GM21528 (cell line): ENCODE results near the gene SH2D2A.

Source experiments
- ATAC-seq: cut with Tn5 transposase; IDR thresholded peaks from one replicate; pipeline ENCODE4 v1.9.1; 2021; ENCODE audit warnings: mild to moderate bottlenecking, moderate library complexity; ENCODE audit not compliant: unreplicated experiment, low FRiP score

Gene SH2D2A

GRCh38 chr1:156828400-156829124 is 11.9 kb upstream of the SH2D2A start:
- ATAC-seq, result no peak

- ATAC-seq, result no peak
Observed at GRCh38 chr1:156826630-156827029, 10.0 kb upstream of the SH2D2A start.

- ATAC-seq, result no peak
Observed at GRCh38 chr1:156823210-156823790, 6.7 kb upstream of the SH2D2A start.

GRCh38 chr1:156822680-156823079 is 6.0 kb upstream of the SH2D2A start:
- ATAC-seq, result no peak

- ATAC-seq, result no peak
Observed at GRCh38 chr1:156821801-156822200, 5.2 kb upstream of the SH2D2A start.

- no peak for ATAC-seq
Observed at GRCh38 chr1:156815961-156816422, 656 bp downstream of the SH2D2A start.

GRCh38 chr1:156815307-156815826 is 1.3 kb downstream of the SH2D2A start:
- no peak for ATAC-seq

- no peak for ATAC-seq
Observed at GRCh38 chr1:156814571-156815260, 1.9 kb downstream of the SH2D2A start.

GRCh38 chr1:156813750-156814570 is 2.7 kb downstream of the SH2D2A start:
- ATAC-seq, result no peak

GRCh38 chr1:156813298-156813697 is 3.4 kb downstream of the SH2D2A start:
- no peak for ATAC-seq

- no peak for ATAC-seq
Observed at GRCh38 chr1:156812293-156812990, 4.2 kb downstream of the SH2D2A start.

GRCh38 chr1:156811168-156811567 is 5.5 kb downstream of the SH2D2A start:
- no peak for ATAC-seq

GRCh38 chr1:156809711-156810366 is 6.8 kb downstream of the SH2D2A start:
- no peak for ATAC-seq

- no peak for ATAC-seq
Observed at GRCh38 chr1:156809281-156809680, 7.4 kb downstream of the SH2D2A start.

- no peak for ATAC-seq
Observed at GRCh38 chr1:156808186-156809030, 8.2 kb downstream of the SH2D2A start.

GRCh38 chr1:156807627-156808026 is 9.0 kb downstream of the SH2D2A start:
- no peak for ATAC-seq

GRCh38 chr1:156806512-156807440 is 9.9 kb downstream of the SH2D2A start:
- ATAC-seq, result no peak
